A549 treated with AZD9567 at 1 μM for 4 hours (cell line): ENCODE data around the gene ABHD8. TPM values are rescaled to one million over a fixed set of nuclear protein-coding genes. Genes with fewer than 3 reads are reported as not detected.

Source experiments
- total RNA-seq: library from RNA; stranded (reverse); fragments of 200-300 nt; extraction: Qiagen RNA extraction; gene quantifications from 5 replicates; pipeline ENCODE4 v1.2.3, GENCODE V29; 2022; ENCODE audit not compliant: insufficient read depth

Gene ABHD8
- 2.6 to 5.2 TPM (median 2.8 TPM) in 5 replicates for total RNA-seq

DNA sequence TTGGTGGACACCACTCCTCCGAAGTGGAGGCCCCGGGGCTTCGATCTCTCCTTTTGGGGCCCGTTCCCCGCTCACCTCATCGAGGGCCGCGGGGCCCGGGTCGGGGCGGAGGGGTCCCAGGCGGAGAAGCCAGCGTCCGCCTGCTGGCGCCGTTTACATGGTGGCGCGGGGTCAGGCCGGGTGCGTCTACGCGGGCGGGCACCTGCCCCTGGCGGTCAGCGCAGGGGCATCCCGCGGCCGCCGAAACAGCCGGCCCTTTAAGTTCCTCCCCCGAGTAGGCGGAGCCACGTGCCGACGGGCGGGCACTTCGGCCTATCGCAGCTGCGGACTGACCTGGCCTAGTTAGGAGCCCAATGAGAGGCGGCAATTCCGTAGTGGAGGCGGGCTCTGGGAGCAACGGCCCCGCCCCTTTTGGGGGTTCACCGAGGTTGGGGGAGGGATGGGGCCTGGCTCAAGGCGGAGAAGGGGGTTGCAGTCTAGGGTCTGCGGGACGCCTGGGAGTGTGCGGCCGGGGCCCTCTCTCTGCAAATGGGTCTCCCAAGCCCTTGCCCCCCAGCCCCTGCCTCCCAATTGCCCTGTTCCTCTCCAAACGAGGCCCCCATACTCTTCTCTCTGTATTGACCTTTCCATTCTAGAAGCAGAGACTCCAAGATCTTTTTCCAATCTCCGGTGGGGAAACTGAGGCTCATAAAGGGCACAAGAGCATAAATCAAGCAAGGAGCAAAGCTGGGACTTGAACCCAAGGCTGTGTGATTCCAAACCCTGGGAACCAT lies at the start of gene ABHD8:
Gene ABHD8, minus strand, starts transcription at position 259 of the 773 bp plus-strand sequence. CDS start 1,809 bp downstream, outside the sequence.

DNA sequence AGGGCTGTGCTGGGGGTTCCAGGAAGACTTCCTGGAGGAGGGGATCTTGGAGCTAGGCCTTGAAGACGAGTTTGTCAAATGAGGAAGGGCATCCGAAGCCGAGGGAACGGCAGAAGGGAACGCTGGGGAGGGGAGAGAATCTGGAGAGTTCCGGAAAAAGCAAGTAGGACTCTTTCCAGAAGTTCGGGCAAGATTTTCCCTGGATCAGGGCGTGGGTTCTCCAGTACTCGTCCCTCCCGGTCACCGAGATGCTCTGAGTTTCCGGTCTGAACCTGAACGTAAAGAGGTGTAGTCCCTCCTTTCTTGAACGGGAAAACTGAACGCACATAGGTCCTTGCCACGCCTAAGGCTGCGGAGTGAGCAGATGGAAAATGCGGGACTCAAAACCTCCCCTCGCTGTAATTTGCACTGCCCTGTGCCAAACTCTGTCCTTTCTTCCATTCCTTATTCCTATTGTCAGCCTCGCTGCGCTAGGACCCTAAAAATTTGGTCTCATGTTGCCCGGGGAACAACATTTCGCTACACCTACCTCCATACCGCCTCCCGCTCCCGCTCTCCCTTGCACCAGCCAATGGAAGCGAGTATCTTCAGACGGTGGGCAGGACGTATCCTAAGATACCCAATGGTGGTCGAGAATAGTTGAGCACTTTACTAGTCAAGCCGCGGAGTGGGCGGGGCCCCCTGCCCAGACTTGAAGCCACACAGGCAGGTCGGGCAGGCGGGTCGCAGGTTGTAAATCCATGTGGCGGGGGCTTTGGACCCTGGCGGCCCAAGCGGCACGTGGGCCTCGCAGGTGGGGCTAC lies 33.8 kb upstream of the ABHD8 start, which contains the start of gene GTPBP3:
Gene GTPBP3, plus strand, starts transcription at position 682 of the 803 bp plus-strand sequence. Its CDS starts 59 bp downstream, at position 741.

DNA sequence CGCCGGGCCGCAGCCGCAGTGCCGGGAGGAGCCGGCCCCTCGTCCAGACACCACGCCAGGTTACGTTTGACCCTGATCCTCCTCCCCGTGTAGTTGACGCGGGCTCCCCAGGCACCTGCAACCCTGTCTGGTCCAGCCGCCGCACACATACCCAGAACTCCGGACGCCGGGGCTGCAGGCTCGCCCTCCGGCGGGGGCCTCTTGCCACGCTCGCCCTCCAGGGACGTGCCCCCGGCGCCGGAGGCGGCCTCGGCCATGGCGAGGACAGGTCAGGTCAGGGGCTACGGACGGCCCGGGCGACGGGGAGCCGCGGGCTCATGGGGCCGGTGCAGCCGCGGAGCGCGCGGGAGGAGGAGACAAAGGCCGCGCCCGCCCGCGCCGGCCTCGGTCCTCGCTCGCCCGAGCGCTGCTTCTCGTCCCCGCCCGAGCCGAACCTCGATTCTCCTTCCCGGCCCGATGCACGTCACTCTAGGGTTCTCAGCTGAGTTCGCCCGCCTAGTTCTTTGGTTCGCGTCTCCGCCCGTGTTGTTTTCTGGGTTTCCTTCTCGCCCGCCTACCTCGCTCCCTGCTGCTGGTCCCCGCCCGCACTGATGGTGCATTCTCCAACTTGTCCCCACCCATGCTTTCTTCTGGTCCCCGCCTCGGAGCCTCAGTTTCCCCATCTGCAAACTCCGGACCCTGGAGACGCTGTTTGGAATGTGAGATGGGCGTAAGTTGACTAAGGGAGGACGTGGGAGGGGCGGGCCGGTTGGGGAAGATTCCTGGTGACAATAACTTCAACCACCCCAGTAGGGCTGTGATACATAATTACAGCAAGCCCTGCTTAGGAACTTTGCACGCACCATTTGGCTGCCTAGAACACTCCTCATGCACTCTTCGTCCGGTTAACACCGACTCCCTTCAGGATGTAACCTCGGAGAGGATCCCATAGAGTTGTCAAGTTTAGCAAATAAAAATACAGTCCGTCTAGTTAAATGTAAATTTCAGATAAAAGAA lies 31.5 kb upstream of the ABHD8 start, which contains the start of gene ANO8:
Gene ANO8, minus strand, starts transcription at position 442 of the 996 bp plus-strand sequence. Its CDS starts 185 bp downstream, at position 257.

DNA sequence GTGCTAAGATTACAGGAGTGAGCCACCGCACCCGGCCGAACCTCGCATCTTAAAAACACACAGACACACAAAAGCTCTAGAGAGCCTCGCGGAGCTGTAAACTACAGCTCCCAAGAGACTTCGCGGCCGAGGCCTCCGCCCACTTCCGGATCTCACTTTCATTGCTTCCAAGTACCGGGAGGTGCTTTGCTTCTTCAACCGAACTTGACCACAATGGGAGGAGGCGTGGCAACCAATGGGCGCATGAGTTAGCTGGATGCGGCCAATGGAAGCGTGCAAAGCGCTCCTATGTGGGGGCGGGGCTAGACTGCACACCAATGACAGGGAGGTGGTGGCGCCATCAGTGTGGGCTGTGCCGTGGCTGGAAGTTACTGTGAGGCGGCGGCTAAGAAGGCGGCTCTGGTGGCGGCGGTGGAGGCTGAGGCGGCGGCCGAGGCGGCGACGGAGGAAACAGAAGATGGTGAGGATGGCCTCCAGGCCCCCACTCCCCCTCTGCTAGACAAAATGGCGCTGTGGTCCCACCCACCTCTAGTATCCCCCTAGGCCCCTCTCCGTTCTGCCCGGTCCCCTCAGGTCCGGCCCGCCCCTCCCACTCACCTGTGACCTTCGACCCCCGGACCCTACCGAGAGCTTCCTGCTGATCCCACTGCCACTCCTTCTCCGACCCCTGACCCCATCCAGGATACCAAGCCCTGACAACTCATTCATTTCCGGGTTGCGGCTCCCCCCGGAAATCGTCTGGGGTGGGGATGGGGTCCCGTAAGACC lies 6.2 kb upstream of the ABHD8 start, which contains the start of gene DDA1:
Gene DDA1, plus strand, starts transcription at position 366 of the 767 bp plus-strand sequence. Its CDS starts 92 bp downstream, at position 458.

GRCh38 chr19:17305517-17306284 lies 2.5 kb upstream of the ABHD8 start, which contains the start of gene MRPL34:
Gene MRPL34, plus strand, starts transcription at chr19:17305872. Its CDS starts 21 bp downstream, at chr19:17305893.

GRCh38 chr19:17281391-17282304 lies 21.6 kb downstream of the ABHD8 start, which contains the start of gene ANKLE1:
Gene ANKLE1, plus strand, starts transcription at chr19:17281901. Its CDS starts 20 bp downstream, at chr19:17281921.

DNA sequence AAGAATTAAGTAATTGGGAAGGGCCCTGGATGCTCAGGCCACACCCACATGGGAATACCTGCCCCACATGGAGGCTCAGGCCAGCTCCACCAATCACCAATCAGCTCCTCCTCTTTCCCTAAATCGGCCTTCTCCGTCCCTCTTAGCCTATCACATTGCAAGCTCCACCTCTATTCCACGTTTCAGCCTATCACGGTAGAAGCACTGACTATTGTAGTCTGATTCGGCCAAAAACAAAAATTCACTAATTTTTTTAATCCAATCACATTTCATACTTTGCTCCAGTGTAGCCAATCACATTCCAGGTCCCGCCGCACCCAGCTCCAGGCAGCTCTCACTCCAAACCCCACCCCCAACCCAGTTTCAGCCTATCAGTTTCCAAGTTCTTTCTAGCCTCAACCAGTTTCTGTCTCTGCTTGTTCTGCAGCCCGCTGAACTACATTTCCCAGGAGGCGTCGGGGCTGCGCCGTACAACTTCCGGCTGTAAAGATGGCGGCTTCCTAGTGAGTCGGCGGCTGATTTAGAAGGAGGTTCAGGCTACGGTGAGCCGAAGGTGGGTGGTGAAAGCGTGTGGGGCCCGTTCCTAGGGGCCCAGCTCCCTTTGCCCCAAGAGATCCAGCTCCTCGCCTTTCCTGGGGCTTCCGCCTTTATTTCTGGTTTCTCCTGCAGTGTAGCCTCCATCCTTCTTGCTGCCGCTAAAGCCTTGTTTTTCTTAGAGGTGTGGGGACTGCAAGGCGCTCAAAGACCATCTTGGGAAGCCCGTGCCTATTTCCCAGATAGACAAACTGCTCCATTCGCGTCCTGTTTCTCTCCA lies 36.0 kb downstream of the ABHD8 start, which contains the start of gene BABAM1:
Gene BABAM1, plus strand, starts transcription at position 469 of the 814 bp plus-strand sequence. CDS start 1,364 bp downstream, outside the sequence.

GRCh38 chr19:17264641-17264979 lies 38.6 kb downstream of the ABHD8 start, which contains the start of gene USHBP1:
Gene USHBP1, minus strand, starts transcription at chr19:17264745. Its CDS starts 446 bp downstream, at chr19:17264299.

DNA sequence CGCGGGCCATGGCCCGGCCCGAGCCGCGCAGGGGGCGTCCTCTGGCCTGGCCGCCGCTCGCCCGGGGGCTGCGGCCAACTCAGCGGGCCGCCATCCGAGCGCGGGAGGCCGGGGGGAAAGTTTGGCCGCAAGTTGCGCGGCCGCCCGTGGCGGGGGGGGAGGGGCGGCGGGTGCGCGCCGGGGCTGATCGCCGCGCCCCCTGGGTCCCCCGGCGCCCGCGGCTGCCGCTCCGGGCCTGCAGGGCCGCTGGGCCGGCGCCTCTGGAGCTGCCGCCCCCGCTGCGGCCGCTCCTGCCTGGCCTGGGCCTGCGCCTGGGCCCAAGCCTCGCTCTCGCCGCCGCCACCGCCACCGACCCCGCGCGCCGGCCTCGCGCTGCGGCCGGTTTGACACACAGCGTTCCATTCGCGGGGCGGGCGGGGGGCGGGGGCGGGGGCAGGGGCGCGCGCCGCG lies 57.7 kb downstream of the ABHD8 start, which contains the start of gene NR2F6:
Gene NR2F6, minus strand, starts transcription at position 385 of the 450 bp plus-strand sequence. CDS start 699 bp downstream, outside the sequence.

Other genes with a start within 250 kb of the ABHD8 start
- 13.9 to 17.0 TPM (median 16.7 TPM) in 5 replicates for gene HAUS8, start 228.0 kb downstream of the ABHD8 start, total RNA-seq
- gene MYO9B, start 227.6 kb downstream of the ABHD8 start, total RNA-seq = 28.5 to 34.4 TPM (median 32.3 TPM) in 5 replicates
- 16.7 to 20.6 TPM (median 17.0 TPM) in 5 replicates for gene USE1, start 88.1 kb downstream of the ABHD8 start, total RNA-seq
- 6.9 to 15.5 TPM (median 13.3 TPM) in 5 replicates for gene OCEL1, start 77.2 kb downstream of the ABHD8 start, total RNA-seq
- gene NR2F6, start 57.5 kb downstream of the ABHD8 start, total RNA-seq = 22.5 to 59.0 TPM (median 52.2 TPM) in 5 replicates
- not detected in 5 replicates for gene USHBP1, start 38.7 kb downstream of the ABHD8 start, total RNA-seq
- gene BABAM1, start 36.0 kb downstream of the ABHD8 start, total RNA-seq = 59.0 to 77.0 TPM (median 61.0 TPM) in 5 replicates
- gene ANKLE1, start 21.5 kb downstream of the ABHD8 start, total RNA-seq = 0.21 to 0.52 TPM (median 0.47 TPM) in 4 of 5 replicates, not detected in the other
- gene MRPL34, start 2.4 kb upstream of the ABHD8 start, total RNA-seq = 66.3 to 82.7 TPM (median 80.6 TPM) in 5 replicates
- gene DDA1, start 6.1 kb upstream of the ABHD8 start, total RNA-seq = 48.2 to 59.3 TPM (median 53.7 TPM) in 5 replicates
- 1.0 to 4.4 TPM (median 4.0 TPM) in 5 replicates for gene ANO8, start 31.4 kb upstream of the ABHD8 start, total RNA-seq
- gene GTPBP3, start 34.1 kb upstream of the ABHD8 start, total RNA-seq = 8.8 to 23.2 TPM (median 21.7 TPM) in 5 replicates
- gene PLVAP, start 73.9 kb upstream of the ABHD8 start, total RNA-seq = not detected in 5 replicates
- gene CCDC194, start 90.8 kb upstream of the ABHD8 start, total RNA-seq = not detected in 5 replicates
- gene BST2, start 102.2 kb upstream of the ABHD8 start, total RNA-seq = 0.21 TPM in 1 of 5 replicates, not detected in the others
- gene MVB12A, start 116.6 kb upstream of the ABHD8 start, total RNA-seq = 6.5 to 39.6 TPM (median 37.4 TPM) in 5 replicates
- 0.58 to 0.83 TPM (median 0.75 TPM) in 4 of 5 replicates, not detected in the other for gene TMEM221, start 145.2 kb upstream of the ABHD8 start, total RNA-seq
- gene NXNL1, start 157.5 kb upstream of the ABHD8 start, total RNA-seq = not detected in 5 replicates
- gene SLC27A1, start 167.1 kb upstream of the ABHD8 start, total RNA-seq = 2.6 to 3.0 TPM (median 2.7 TPM) in 5 replicates
- gene PGLS, start 208.2 kb upstream of the ABHD8 start, total RNA-seq = 49.7 to 75.8 TPM (median 74.2 TPM) in 5 replicates